ENCODE data around the gene EEFSEC. TPM values are rescaled to one million over a fixed set of nuclear protein-coding genes. Genes with fewer than 3 reads are reported as not detected.

The EEFSEC gene
- total RNA-seq, 2 donors from 2014 or later = 12.9 to 13.0 TPM

DNA sequence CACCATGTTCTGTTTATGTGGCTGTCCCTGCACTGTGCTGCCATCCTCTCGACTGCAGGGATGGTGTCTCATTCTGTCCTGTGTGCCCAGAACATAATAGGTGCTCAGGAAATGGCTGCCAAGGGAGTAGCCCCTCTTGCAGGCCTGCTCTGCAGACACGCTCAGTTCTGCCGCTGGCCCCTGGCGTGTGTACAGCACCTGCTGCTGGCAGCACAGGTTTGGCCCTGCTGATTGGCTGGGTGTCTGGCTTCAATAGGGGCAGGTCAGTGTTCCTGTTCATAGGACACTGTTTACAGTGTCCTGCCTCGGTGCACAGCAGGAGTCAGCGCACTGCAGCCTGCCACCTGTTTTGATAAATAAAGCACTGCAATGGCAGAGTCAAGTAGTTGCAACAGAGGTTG lies 166.5 kb downstream of the EEFSEC start:
- DNase-seq (ENCODE audit: low spot score) = peak; percentile 64
- intact Hi-C loops (cut with DNase I) = no loop called here

- intact Hi-C loops (cut with DNase I) = no loop called here
- peak; percentile 63 for DNase-seq (ENCODE audit: low spot score)
These were observed 167.5 kb downstream of the EEFSEC start for GRCh38 chr3:128320551-128321340.

DNA sequence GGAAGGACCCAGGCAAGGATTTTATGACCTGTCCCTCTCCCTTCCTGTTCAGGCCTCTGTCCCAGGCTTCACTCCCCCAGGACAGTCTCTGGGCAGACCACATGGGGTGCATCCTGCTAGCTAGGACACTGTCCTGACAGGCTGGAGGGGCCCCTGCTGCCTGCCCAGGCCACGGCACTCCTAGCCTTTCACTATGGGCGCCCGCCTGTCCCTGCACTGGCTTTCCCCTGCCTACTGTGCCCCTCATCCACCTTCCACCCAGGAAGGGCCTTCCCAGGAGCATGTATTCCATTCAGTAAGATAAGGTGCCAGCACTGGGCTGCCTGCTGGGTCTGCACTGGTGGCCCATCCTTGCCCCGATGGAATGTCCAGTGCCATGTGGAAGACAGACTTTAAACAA lies 168.1 kb downstream of the EEFSEC start:
- intact Hi-C loops (cut with DNase I) = no loop called here
- no peak for DNase-seq (ENCODE audit: low spot score)

- DNase-seq (ENCODE audit: low spot score) = no peak
- intact Hi-C loops (cut with DNase I) = no loop called here
These were observed 169.0 kb downstream of the EEFSEC start for GRCh38 chr3:128322030-128323022.

DNA sequence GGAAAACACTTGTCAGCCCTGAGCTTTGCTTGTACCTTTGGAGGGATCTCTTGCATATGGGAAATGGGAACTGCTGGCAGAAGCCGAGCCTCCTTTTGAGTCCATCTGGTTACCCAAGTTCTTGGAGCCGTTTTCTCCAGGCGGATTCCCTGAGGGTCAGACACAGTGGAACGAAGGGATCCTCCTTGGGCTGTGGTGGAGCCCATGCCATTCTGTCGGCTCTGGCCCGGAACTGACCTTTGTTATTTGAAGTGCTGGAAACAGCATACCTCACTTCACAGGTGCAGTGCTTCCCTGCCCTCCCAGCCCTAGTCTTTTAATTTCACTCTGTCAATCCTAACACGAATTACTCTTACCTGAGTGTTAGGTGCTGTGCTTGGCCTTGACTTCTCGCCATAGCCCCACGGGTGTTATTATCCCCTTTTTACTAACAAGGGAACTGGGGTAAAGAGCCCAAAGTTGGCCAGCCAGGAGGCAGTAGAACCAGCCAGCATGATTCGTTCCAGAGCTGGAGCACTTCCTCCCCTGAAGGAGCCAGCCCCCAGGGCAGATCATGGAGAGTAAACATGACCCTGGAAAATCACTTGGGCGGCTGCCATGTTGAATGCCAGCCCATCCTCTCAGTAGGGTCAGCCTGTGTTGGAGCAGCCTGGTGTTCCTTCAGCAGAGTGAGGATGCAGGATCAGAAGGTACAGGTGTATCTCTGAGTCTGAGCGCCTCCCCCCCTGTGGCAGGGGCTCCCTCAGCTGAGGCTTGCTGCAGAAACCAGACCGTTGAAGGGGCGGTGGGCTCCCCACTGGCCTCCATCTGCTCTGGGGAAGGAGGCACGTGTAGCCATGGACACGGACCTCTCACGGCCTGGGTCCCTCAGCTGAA lies 170.2 kb downstream of the EEFSEC start:
- intact Hi-C loops (cut with DNase I) = no loop called here
- DNase-seq (ENCODE audit: low spot score) = no peak

- intact Hi-C loops (cut with DNase I) = no loop called here
- peak; percentile 59 for DNase-seq (ENCODE audit: low spot score)
These were observed 171.8 kb downstream of the EEFSEC start for GRCh38 chr3:128324911-128325592.

GRCh38 chr3:128326051-128326823 lies 173.0 kb downstream of the EEFSEC start:
- intact Hi-C loops (cut with DNase I) = no loop called here

GRCh38 chr3:128327606-128328031 lies 174.3 kb downstream of the EEFSEC start:
- peak; percentile 69 for DNase-seq (ENCODE audit: low spot score)
- intact Hi-C loops (cut with DNase I) = no loop called here

More at GRCh38 chr3:128326051-128326823, 173.0 kb downstream of the EEFSEC start:
- peak; percentile 54 for DNase-seq (ENCODE audit: low spot score)

DNA sequence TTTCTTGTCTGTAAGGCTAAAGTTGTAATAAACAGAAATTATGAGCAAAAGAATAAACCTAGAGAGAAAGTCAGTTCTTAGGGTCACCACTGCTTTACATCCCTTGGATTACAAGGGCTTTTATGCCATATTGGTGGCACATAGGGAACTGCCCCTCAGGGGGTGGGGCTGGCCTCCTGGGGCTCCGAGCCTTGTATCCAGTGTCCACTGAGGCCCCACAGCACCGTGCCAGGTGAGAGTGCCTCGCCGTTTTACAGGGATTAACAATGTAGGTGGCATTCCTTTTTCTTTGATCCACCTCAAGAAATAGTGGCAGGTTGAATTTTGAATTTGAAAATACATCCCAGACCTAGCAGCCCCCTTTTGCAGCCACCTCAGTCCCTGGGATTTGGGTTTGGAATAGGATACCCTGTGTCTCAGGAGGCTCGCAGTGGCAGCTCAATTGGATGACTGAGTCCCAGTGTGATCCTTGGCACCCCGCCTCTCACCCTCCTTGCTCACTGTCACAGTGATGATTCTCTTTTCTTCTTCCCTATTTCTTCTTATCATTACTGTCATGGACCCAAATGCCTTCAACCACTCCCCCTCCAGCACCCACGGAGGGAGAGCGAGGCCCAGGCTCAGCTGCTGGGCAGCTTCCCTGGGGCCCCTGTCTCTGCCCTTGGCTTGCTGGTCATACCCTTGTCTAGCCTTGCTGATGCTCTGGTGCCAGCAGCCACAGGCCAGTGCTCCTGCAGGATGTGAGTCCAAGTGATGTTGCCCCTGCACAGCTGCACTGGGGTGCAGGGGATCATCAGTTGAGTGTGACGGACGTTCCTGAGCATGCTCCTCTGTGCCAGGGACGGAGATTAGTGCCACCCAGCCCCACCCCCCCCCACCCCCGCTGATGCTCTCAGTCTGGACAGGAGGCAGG lies 175.5 kb downstream of the EEFSEC start:
- peak; percentile 73 for DNase-seq (ENCODE audit: low spot score)
- intact Hi-C loops (cut with DNase I) = no loop called here

GRCh38 chr3:128329491-128330213 lies 176.4 kb downstream of the EEFSEC start:
- intact Hi-C loops (cut with DNase I) = no loop called here
- DNase-seq (ENCODE audit: low spot score) = peak; percentile 76

DNA sequence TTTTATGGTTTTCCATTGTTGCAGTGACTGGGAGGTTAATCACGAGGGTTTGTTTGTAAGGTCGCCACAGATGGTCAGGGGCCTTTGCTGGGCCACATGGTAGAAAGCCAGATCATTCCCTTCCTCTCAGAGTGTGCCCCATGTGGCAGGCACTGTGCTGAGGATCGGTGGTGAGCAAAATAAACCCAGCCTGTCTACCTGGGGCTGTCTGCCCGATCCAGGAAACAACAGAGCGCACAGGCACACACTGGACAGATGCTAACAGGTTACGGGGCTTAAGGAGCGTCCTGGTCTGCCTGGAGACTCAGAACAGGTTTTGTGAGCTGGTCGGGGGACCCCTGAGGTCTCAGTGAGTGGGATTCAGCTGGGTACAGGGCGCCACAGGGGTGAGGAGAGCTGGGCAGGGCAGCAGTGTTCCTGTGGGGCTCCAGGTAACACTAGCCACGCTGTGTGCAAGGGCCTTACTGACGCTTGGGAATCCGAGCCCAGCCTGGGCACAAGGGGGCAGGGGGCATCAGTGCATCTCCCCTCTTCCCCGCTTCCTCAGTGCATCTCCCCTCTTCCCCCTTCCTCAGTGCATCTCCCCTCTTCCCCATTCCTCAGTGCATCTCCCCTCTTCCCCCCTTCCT lies 177.0 kb downstream of the EEFSEC start:
- peak; percentile 38 for DNase-seq (ENCODE audit: low spot score)
- intact Hi-C loops (cut with DNase I) = no loop called here

DNA sequence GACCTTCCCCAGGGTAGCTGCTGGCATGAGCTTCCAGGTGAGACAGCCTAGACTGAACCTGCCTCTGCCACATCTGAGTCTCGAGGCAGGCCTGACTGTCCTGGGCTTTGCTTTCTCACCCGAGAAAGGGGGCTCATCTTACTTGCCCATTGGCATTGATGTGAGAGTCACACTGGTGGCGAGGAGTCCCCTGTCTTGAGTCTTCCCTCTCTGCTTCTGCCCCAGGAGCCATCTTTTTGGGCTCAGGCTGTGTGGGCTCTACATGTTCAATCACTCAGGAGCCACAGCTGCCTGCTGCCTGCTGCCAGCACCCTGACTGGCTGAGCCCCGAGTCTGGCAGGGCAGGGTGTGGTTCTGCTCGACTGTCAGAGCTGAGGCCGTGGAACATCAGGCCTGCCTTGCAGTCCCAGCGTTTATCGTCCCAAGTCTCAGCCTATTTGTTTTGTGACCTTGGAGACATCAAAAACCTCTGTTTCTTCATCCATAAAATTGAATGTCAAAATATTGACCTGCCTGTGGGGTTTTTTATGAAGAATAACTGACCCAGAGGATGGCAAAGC lies 180.9 kb downstream of the EEFSEC start:
- no peak for DNase-seq (ENCODE audit: low spot score)
- intact Hi-C loops (cut with DNase I) = no loop called here

- intact Hi-C loops (cut with DNase I) = no loop called here
- DNase-seq (ENCODE audit: low spot score) = peak; percentile 68
These were observed 181.5 kb downstream of the EEFSEC start for GRCh38 chr3:128334766-128335165.

GRCh38 chr3:128335621-128336296 lies 182.5 kb downstream of the EEFSEC start:
- peak; percentile 67 for DNase-seq (ENCODE audit: low spot score)

More at GRCh38 chr3:128335621-128336296, 182.5 kb downstream of the EEFSEC start:
- intact Hi-C loops (cut with DNase I) = no loop called here
